ENCODE data around the gene GCSAM.

GCSAM gene

GRCh38 chr3:112128843-112129727 lies 4.0 kb downstream of the GCSAM start:
- DNase-seq, result peak; percentile 18

GRCh38 chr3:112127522-112128494 lies 5.2 kb downstream of the GCSAM start:
- no peak for DNase-seq

GRCh38 chr3:112126511-112126911 lies 6.5 kb downstream of the GCSAM start:
- DNase-seq, result no peak

- no peak for DNase-seq
Observed at GRCh38 chr3:112124907-112125607, 8.0 kb downstream of the GCSAM start.

- DNase-seq, result no peak
Observed at GRCh38 chr3:112123548-112123947, 9.5 kb downstream of the GCSAM start.

- DNase-seq, result no peak
Observed at GRCh38 chr3:112122870-112123269, 10.2 kb downstream of the GCSAM start.

- DNase-seq, result no peak
Observed at GRCh38 chr3:112121577-112122547, 11.2 kb downstream of the GCSAM start.

GRCh38 chr3:112119962-112120836 lies 12.8 kb downstream of the GCSAM start:
- DNase-seq, result no peak

- no peak for DNase-seq
Observed at GRCh38 chr3:112117841-112118571, 15.0 kb downstream of the GCSAM start.

- DNase-seq, result no peak
Observed at GRCh38 chr3:112117415-112117814, 15.6 kb downstream of the GCSAM start.

GRCh38 chr3:112116748-112117186 lies 16.3 kb downstream of the GCSAM start:
- no peak for DNase-seq

- no peak for DNase-seq
Observed at GRCh38 chr3:112115806-112116383, 17.2 kb downstream of the GCSAM start.

GRCh38 chr3:112115161-112115739 lies 17.8 kb downstream of the GCSAM start:
- DNase-seq, result no peak

GRCh38 chr3:112114576-112115160 lies 18.4 kb downstream of the GCSAM start:
- DNase-seq, result no peak

GRCh38 chr3:112111785-112112402 lies 21.2 kb downstream of the GCSAM start:
- DNase-seq, result peak; percentile 35

- DNase-seq, result no peak
Observed at GRCh38 chr3:112109322-112109721, 23.7 kb downstream of the GCSAM start.

- DNase-seq, result no peak
Observed at GRCh38 chr3:112104774-112105173, 28.3 kb downstream of the GCSAM start.

GRCh38 chr3:112101916-112102315 lies 31.1 kb downstream of the GCSAM start:
- no peak for DNase-seq

All from stimulated activated CD4-positive, alpha-beta T cell treated with anti-CD3 and anti-CD28 coated beads, Interleukin-12 subunit alpha, Interleukin-12 subunit beta, amount 100 ng/mL, for 4 hours (primary cell).